ENCODE data around the gene PRDM11. TPM values are rescaled to one million over a fixed set of nuclear protein-coding genes. Genes with fewer than 3 reads are reported as not detected.

Gene PRDM11
- total RNA-seq: 10 to 100 TPM in 1 of 4 donors, 1 to 10 TPM in 3; 4.4 to 10.7 (median 7.0) TPM

DNA sequence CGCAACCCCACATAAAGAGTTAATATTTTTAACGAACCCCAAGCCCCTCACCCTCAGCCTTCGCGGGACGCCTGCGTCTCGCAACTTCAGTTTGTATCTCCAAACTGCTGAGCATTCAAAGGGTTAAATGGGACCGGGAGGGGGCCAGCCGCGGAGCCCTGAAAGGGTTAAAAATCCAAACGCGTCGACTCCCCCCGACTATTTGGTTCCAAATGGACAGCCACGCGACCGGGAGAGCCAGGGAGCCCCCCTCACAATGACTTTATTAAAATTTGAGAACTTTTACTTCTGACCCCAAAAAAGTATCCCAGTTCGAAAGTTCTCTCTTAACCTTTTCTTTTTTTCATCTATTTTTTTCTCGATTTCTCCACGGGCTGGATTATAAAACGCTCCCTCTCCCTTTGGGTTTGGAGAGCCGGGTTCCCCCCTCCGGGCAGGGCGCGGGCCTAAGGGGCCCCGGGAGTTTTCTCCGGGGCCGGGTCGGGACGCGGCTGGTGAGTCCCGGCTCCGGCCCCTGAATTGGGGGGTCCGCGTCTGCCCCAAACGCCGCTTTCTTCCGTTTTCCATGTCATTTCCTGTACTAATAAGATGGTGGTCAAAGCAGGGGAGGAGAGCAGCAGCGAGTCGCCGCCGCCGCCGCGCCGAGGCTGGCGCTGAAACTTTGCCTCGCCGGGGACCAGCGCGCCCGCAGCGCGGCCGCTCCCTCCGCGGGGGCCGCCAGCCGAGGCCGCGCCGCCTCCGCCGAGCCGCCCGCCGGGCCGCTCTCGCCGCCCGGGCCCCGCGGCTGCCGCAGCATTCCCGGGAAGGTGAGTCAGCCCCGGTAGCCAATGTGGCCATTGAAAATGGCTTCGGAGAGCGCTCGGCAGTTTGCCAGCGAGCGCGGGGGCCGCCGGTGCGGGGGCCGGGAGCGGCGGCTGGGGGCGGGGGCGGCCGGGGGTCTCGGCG is at the start of gene PRDM11:
TSS of gene PRDM11 (plus strand) at position 568 of the 945 bp plus-strand sequence. CDS start 35,128 bp downstream, outside the sequence.
- peak within 1 kb of the TSS; percentile 84 to 97 (median 94) for H3K27ac ChIP-seq
- H3K9me3 ChIP-seq: no peaks in the 10 kb centered on the region
- H3K4me3 ChIP-seq: peak within 1 kb of the TSS; percentile 63 to 84 (median 69)
- H3K36me3 ChIP-seq: no peaks in the 10 kb centered on the region
- no peaks in the 10 kb centered on the region for H3K27me3 ChIP-seq
- peak in 1 of 3 donors; percentile 85 for DNase-seq
- H3K4me1 ChIP-seq: peaks cover 0 to 18% (median 12%) of the 10 kb centered on the region in 4 donors
- TF ChIP-seq POLR2A (IDR thresholded peaks at IDR 0.05): peak in 1 of 2 donors; percentile 14
- TF ChIP-seq, protein P1, sequence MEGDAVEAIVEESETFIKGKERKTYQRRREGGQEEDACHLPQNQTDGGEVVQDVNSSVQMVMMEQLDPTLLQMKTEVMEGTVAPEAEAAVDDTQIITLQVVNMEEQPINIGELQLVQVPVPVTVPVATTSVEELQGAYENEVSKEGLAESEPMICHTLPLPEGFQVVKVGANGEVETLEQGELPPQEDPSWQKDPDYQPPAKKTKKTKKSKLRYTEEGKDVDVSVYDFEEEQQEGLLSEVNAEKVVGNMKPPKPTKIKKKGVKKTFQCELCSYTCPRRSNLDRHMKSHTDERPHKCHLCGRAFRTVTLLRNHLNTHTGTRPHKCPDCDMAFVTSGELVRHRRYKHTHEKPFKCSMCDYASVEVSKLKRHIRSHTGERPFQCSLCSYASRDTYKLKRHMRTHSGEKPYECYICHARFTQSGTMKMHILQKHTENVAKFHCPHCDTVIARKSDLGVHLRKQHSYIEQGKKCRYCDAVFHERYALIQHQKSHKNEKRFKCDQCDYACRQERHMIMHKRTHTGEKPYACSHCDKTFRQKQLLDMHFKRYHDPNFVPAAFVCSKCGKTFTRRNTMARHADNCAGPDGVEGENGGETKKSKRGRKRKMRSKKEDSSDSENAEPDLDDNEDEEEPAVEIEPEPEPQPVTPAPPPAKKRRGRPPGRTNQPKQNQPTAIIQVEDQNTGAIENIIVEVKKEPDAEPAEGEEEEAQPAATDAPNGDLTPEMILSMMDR (IDR thresholded peaks at IDR 0.05): no peak

DNA sequence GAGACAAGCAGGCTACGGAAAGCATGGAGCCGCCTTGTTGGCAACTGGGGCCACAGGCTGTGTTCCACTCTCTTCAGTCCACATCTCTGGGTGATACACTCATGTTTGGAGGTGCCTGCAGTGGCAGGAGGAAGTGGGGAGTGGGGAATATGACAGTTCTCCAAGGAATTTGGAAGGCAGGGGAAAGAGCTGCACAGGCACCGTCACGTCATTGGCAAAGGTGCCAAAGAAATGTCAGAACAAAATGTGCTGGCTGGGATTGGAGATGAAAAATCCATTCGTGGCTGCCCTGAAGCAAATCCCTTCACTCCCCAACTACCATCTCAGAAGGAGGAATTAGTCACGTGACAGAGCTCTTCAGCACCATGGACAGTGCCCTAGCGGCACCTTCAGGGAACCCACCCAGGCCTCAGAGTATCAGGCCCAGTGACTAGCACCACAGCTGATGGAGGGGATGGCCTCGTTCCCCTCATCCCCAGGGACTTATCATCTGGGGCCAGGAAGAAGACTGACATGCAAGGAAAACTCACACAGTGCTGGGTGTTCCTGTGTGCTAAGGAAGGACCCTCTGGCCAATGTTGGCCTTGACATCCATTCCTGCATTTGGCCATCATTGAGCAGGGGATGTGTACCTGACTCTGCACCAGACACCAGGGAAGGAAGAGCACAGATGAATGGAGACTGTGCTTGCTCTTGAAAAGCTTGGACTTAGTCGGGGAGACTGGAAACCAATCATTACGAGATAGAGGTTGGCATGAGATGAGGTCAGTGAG is 48.5 kb upstream of the PRDM11 start:
- DNase-seq: peak in 1 of 3 donors; percentile 66
- peaks cover 0 to 14% (median 5%) of the 10 kb centered on the region in 4 donors for H3K4me1 ChIP-seq
- H3K27ac ChIP-seq: no peak overlapping the region
- H3K36me3 ChIP-seq: no peaks in the 10 kb centered on the region
- no peaks in the 10 kb centered on the region for H3K27me3 ChIP-seq
- TF ChIP-seq, protein P1 (IDR thresholded peaks at IDR 0.05): no peak
- TF ChIP-seq POLR2A (IDR thresholded peaks at IDR 0.05): no peak
- H3K4me3 ChIP-seq: no peak overlapping the region
- no peaks in the 10 kb centered on the region for H3K9me3 ChIP-seq

DNA sequence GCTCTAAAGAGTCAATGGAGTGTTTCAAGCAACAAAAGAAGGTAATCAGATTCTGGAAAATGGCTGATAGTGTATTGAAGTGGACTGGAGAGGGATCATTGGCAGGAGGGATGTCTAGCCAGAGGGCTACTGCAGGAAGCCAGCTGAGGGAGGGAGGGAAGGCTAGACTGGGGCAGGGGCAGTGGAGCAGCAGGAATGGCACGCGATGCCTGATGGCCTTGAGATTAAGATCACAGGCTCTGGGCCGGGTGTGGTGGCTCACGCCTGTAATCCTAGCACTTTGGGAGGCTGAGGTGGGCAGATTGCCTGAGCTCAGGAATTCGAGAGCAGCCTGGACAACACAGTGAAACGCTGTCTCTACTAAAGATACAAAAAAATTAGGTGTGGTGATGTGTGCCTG is 47.5 kb upstream of the PRDM11 start:
- Histone ChIP-seq H3K36me3 (no peaks in the 10 kb centered on the region), H3K27me3 (no peaks in the 10 kb centered on the region), H3K27ac (no peak overlapping the region), H3K9me3 (no peaks in the 10 kb centered on the region), H3K4me3 (no peak overlapping the region), H3K4me1 (peaks cover 0 to 9% (median 4%) of the 10 kb centered on the region in 4 donors)
- TF ChIP-seq POLR2A (IDR thresholded peaks at IDR 0.05): no peak
- TF ChIP-seq, protein P1 (IDR thresholded peaks at IDR 0.05): no peak
- no peak for DNase-seq

DNA sequence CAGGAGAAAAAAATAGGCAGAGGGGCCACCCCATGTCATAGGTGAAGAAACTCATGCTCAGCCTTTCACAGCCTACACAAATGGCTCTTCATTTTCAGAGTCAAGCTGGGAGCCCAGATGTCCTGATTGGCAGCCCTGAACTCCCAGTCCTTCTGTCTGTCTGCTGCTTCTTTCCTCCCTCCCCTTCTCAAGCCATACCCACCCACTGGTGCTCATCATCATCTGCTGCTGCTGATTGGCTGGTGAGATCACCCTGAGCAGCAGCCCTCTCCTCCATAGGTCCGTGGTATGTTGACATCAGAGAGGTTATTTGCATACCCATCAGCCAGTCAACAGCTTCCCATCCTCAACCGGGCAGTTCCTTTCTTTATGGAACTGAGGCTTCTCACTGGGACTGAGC is 46.1 kb upstream of the PRDM11 start:
- TF ChIP-seq, protein P1 (IDR thresholded peaks at IDR 0.05): no peak
- TF ChIP-seq POLR2A (IDR thresholded peaks at IDR 0.05): no peak
- Histone ChIP-seq H3K27me3 (no peaks in the 10 kb centered on the region), H3K4me1 (peaks cover 0 to 9% (median 4%) of the 10 kb centered on the region in 4 donors), H3K9me3 (no peaks in the 10 kb centered on the region), H3K4me3 (no peak overlapping the region), H3K36me3 (no peaks in the 10 kb centered on the region), H3K27ac (no peak overlapping the region)
- DNase-seq: peak in 1 of 3 donors; percentile 27

DNA sequence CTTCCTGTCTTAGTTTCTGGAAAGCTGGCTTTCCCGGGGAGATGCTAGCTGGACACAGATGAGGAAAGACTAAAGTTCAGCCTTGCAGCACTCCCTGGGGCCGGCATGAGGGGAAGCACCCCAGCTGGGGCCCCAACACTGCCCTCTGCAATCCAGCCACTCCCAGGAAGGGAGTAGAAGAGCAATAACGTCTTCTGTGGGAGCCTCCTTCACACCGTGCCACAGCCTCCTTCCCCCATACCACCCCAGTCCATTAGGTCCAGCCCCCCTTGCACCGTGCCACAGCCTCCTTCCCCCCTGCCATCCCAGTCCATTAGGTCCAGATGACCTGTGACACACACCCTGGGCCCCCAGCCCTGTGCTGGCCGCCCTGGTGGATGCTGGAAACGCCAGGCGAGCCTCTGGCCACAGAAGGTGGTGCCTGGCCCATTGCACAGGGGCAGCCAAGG is 44.1 kb upstream of the PRDM11 start:
- Histone ChIP-seq H3K27me3 (no peaks in the 10 kb centered on the region), H3K4me1 (peaks cover 0 to 9% (median 4%) of the 10 kb centered on the region in 4 donors), H3K9me3 (no peaks in the 10 kb centered on the region), H3K36me3 (no peaks in the 10 kb centered on the region), H3K27ac (peak overlapping the region in 3 of 4 donors; percentile 6 to 42 (median 36)), H3K4me3 (no peak overlapping the region)
- TF ChIP-seq, protein P1 (IDR thresholded peaks at IDR 0.05): no peak
- no peak for TF ChIP-seq POLR2A (IDR thresholded peaks at IDR 0.05)
- peak in 1 of 3 donors; percentile 45 for DNase-seq
